ENCODE measurements around the gene PRR5. TPM values are rescaled to one million over a fixed set of nuclear protein-coding genes. Genes with fewer than 3 reads are reported as not detected.

PRR5 gene
- total and polyA plus RNA-seq, 2 experiments from 2014 or later = 15.3 to 31.4 TPM

GRCh38 chr22:44732017-44732561 lies 30.1 kb downstream of the PRR5 start:
- Histone ChIP-seq H3K4me2 (no peak overlapping the region), H3K4me1 (ENCODE audit: insufficient read depth) (no peaks in the 10 kb centered on the region), H3K27ac (ENCODE audit: low read depth) (no peak overlapping the region), H3K9me2 (ENCODE audit: insufficient read depth) (no peaks in the 10 kb centered on the region), H4K20me1 (replicated peaks; ENCODE audit: insufficient read depth) (no peaks in the 10 kb centered on the region), H3K79me2 (replicated peaks; ENCODE audit: insufficient read depth) (no peaks in the 10 kb centered on the region), H3F3A (replicated peaks; ENCODE audit: low read depth) (peaks cover 4% of the 10 kb centered on the region), H3K27me3 (ENCODE audit: insufficient read depth) (no peaks in the 10 kb centered on the region), H2AFZ (no peak overlapping the region), H3K4me3 (no peak overlapping the region), H3K36me3 (ENCODE audit: insufficient read depth) (no peaks in the 10 kb centered on the region)
- H3K27ac Mint-ChIP-seq = no peak overlapping the region; the same call in 1 of the 2 replicates
- DNase-seq (ENCODE audit: low spot score) (no peak), ATAC-seq (no peak)
- H3K4me1 Mint-ChIP-seq = peaks cover 10% of the 10 kb centered on the region; the same call in 2 of the 3 replicates
- no peak overlapping the region for H3K4me3 Mint-ChIP-seq
- no peaks in the 10 kb centered on the region for H3K9me3 Mint-ChIP-seq
- TF ChIP-seq STAT1 (IDR thresholded peaks at IDR 0.05; ENCODE audit: unreplicated experiment) (no peak), NANOG (IDR thresholded peaks at IDR 0.05; ENCODE audit: borderline replicate concordance) (no peak), EZH2 (IDR thresholded peaks at IDR 0.05; ENCODE audit: low read depth, unreplicated experiment) (no peak), ZNF331 (CRISPR knock-in tag; IDR thresholded peaks at IDR 0.05; ENCODE audit: low read depth) (no peak), CREB1 (CRISPR knock-in tag; IDR thresholded peaks at IDR 0.05; ENCODE audit: low read depth) (no peak), CTCF (conservative IDR thresholded peaks at IDR 0.05; ENCODE audit: low read depth in 2 of 2) (no peak), ZNF462 (CRISPR knock-in tag; IDR thresholded peaks at IDR 0.05) (no peak), POLR2AphosphoS5 (IDR thresholded peaks at IDR 0.05; ENCODE audit: low read depth) (no peak), JUNB (IDR thresholded peaks at IDR 0.05; ENCODE audit: unreplicated experiment) (no peak), EZH2phosphoT487 (IDR thresholded peaks at IDR 0.05; ENCODE audit: unreplicated experiment) (no peak), REST (IDR thresholded peaks at IDR 0.05; ENCODE audit: unreplicated experiment) (no peak), ZNF114 (CRISPR knock-in tag; IDR thresholded peaks at IDR 0.05) (no peak), ETS1 (IDR thresholded peaks at IDR 0.05) (no peak)
- no peaks in the 10 kb centered on the region; the same call in 1 of the 3 replicates for H3K36me3 Mint-ChIP-seq (ENCODE audit: low read depth)
- peaks cover 9% of the 10 kb centered on the region for H3K27me3 Mint-ChIP-seq (ENCODE audit: insufficient read depth, low read depth, poor library complexity)

Measured in GM23338 (cell line).